Inflammatory macrophage treated with lipopolysaccharide for 4 hours (primary cell): Measurements from ENCODE around the gene AWAT2.

ENCODE experiments used
- DNase-seq: peaks from one replicate; pipeline ENCODE4 v3.0.0-alpha.2; 2020

AWAT2 gene, protein sequence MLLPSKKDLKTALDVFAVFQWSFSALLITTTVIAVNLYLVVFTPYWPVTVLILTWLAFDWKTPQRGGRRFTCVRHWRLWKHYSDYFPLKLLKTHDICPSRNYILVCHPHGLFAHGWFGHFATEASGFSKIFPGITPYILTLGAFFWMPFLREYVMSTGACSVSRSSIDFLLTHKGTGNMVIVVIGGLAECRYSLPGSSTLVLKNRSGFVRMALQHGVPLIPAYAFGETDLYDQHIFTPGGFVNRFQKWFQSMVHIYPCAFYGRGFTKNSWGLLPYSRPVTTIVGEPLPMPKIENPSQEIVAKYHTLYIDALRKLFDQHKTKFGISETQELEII

DNA sequence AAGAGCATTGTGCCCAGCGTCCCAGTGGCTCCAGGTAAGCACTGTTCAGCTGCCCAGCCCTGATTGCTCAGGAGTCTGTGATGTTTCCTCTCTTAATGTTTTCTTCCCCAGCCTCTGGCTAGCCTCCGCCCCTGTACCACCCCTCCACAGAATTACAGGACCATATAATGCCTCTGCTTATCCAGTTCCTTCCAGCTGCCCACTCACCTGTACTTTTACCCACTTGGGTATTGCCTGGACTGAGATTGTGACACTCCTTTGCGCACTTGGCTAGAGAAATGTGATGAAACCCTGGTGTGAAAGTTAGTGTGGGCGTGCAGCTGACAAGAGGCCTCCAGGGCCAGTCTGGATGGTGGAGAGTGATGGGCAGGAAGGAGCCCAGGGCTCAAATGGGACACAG is at the start of gene AWAT2:
Gene AWAT2, minus strand, starts transcription at position 14 of the 400 bp plus-strand sequence. Its CDS starts 6 bp downstream, at position 8.
- peak; percentile 36 for DNase-seq

DNA sequence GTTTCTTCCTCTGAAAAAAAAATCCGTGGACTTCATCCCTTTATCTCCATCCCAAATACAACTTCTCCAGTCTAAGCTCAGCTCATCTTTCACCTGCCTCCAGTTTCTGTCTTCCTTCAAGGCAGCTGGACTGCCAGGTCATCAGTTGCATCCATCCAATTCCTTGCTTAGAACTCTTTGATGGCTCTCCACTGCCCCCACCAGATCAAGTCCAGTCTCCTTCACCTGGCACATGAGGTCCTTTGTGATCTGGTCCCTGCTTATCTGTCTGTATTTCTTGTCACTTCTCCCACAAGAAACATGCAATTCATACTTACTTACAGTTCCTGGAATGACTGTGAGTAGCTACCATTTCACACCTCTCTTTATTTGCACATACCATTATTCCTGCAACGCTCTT is 46.3 kb upstream of the AWAT2 start:
- DNase-seq = no peak

DNA sequence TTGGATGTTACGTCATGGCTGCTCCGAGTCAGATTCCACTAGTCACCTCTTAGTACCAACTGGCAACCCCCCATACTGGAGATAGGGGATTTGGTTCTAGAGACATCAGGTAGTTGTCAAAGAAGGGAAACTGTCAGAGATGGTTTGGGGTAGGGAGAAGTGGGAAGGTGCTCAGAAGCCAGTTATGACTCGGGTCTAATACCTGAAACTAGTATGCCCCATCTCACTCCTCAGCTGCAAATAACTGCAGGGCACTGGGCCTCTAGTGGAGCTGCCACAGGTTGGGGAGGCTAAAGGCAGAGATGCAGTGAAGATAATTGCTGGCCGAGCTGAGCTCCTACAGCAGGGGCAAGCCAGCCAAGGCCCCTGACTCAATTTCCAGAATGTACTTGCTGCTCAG is 42.5 kb upstream of the AWAT2 start:
- no peak for DNase-seq

DNA sequence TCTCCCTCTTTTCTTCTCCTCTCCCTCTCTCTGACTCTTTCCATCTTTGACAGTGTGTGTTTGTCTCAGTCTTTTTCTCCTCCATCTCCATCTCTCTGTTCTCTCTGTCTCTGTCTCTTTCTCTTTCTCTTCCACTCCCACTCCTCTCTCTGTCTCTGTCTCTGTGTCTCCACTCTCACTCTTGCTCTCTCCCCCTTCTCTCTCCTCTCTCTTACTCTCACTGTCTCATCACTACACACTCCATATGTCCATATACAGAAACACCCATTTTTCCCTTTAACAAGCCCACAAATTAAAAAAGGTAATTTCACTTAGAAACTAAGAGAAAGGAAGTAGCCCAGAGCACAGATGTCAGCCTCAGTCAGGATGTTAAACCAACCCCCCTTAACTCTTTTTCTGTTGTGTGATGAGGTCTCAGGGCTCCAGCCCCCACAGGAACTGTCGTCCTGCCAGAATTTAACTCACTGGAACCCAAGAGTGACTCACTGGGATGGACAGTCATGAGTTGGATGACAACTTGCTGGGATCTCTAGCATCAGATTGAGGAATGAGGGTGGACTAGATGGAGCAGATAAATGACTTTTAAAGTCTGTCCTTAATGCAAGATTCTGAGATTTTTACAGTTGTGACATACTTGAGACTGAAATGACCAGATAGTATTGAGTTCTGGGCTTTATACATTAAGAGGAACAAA is 40.0 kb upstream of the AWAT2 start:
- DNase-seq = no peak

DNA sequence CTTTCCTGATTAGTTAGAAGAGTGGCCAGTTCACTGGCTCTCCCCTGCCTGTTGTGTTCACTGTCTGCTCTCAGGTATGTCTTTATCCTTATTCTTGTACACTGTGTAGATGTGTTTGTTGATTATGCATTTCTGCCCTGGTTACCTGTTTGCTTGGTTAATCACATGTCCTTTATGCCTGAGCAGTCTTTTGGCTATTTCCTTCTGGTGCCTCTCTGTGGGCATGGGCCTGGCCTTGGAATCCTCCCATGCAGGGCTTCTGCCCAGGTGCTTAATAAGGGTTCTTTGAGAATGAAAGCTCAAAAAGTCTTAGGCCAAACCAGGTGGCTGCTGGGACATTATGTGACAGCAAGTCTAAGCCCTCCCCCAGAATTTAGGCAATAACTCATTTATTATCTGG is 39.0 kb upstream of the AWAT2 start:
- DNase-seq = no peak

DNA sequence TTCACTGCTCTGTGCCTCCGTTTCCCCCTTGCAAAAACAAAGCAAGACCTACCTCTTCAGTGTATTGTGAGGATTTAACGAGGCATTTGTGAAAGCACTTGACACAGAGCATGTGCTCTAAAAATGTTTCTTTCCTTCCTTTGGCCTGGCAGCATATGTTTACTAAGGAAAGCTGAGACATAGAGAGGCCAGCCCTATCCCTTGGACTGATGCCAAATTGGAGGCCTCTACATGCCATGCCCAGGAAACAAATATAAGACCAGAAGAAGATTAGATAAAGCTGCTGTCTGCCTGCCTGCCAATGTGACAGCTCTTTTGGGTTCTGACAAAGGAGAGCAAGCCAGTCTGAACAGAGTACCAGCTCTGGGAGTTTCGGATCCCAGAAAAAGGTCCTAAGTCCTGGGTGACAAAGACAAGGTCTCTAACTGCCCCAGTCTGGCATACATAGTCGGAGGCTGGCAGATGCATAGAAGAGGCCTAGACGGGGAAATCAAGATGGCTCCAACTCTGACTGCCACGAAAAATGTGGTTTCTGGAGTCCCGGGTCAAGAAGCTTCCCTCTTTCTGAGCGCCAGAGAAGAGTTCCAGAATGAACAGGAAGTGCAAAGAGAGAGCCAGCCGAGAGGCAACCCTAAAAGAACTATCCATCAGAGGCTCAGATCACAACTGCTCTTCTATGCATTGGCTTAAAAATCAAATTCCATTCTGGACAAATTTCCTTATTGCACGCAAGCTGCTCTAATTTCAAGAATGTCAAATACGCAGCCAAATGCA is 38.3 kb upstream of the AWAT2 start:
- no peak for DNase-seq

DNA sequence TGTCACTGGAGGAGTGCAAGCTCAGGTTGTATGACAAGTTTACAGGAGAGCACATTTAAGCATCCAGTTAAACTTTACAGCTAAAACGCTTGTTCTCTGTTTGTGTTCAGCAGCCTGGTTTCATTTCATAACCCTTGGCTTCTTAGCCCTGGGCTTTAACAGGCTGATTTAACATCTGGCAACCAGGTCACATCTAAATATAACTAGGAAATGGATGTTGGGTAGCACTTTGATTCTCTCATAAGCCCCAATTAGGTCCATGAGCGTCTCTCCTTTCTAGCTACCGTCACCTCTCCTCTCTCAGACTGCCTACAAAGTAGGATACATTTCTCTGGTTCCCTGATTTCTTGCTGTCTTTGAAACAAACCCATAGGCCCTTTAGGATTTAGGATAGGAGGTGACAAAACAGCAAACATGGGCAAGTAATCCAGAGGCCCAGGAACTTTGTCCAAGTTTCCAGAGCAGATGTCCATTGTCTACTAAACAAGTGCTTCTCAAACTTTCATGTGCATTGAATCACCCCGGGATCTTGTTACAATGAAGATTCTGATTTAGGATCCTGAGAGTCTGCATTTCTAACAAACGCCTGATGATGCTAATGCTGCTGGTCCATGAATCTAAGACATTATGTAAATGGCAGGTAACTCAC is 35.0 kb upstream of the AWAT2 start:
- DNase-seq = no peak

DNA sequence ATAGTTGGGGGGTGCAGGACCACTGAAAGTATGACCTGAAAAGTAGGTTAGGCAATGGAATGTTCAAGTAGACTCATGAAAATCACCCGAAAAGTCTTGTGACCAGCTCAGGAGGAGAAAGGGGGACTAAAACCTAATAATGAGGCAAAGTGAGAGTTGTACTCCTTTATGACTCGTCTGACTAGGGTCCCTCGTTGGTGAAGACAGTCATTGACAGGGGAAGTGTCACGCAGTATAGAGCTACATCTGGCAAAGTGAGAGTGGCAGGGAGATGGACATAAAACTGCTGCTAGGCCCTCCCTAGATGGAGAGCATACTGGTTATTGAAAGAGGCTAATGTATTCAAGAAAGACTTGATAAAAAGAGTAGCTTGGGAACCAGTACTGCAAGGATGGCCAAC is 33.0 kb upstream of the AWAT2 start:
- no peak for DNase-seq

DNA sequence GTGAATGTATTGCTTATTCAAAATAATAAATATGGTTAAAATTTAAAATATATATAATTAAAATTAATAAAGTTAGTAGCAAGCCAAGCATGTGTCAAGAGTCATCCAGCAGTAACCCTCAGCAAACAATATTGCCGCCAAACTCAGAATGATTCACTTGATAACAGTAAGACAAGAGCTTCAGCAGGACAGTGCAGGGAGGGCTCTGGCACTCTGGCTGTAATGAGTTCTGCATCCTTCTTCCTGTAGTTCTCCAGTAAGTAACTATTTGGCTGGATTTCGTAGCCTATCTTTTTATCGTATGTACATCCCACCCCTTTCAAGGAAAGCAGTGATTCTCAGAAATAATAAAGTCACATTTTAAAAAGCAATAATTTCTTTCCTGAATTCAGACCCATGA is 30.1 kb upstream of the AWAT2 start:
- no peak for DNase-seq

DNA sequence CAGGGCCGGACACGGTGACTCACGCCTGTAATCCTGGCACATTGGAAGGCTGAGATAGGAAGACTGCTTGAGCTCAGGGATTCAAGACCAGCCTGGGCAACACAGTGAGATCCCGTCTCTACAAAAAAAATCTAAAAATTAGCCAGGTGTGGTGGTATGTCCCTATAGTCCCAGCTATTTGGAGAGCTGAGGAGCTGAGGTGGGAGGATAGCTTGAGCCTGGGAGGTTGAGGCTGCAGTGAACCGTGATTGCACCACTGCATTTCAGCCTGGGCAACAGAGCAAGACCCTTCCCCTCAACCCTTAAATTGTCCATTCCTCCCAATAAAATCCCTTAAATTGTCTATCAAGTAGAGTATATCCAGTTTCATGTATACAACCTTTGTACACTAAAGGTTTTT is 29.6 kb upstream of the AWAT2 start:
- DNase-seq = no peak

DNA sequence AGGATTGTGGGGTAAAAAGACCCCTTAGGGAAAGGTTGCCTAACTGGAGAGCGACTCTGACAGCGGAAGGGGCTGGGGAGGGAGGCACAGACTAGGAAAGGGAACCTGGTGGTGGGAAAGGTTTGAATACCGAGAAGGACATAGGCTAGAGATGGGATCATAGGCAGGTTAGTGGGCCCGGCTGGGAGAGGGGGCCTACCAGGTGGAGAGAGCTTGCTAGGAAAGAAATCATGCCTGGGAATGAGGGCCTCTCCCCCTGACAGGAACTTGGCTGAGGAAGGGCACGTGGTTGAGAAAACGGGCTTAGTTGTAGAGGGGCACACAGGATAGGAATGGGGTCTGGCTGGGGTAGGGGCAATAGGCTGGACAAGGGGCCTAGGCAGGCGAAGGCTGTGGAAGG is 16.9 kb upstream of the AWAT2 start:
- no peak for DNase-seq

DNA sequence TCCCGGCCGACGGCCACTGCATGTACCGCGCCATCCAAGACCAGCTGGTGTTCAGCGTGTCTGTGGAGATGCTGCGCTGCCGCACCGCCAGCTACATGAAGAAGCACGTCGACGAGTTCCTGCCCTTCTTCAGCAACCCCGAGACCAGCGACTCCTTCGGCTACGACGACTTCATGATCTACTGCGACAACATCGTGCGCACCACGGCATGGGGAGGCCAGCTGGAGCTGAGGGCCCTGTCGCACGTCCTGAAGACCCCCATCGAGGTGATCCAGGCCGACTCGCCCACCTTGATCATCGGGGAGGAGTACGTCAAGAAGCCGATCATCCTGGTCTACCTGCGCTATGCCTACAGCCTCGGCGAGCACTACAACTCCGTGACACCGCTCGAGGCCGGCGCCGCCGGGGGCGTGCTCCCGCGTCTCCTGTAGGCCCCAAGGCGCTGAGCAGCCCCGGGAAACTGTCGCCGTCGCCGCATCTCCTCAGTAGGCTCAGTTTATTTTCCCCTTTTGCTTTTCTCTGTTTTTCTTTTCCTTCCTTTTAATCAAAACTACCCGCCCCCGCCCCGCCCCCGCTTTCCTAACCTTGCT is 13.3 kb upstream of the AWAT2 start:
- no peak for DNase-seq

DNA sequence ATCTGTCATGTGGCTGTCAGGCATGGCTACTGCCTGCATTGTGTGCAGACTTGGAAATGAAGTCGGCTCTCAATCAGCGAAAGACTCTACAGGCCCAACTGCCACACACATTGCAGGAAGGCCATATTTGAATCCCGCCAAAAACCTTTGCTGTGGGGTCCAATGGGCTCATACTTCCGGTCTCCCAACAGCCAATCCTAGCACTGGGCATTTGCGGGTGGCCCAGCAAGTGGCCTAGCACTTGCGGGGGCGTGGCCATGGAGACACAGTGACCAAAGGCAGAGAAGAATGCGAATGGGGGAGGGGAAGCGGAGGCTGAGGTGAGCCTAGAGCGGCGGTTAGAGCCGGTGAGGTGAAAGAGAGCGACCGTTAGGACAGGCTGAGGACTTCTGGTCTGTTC is 12.3 kb upstream of the AWAT2 start, which contains the start of gene OTUD6A:
Gene OTUD6A, plus strand, starts transcription at position 382 of the 400 bp plus-strand sequence. CDS start 68 bp downstream, outside the sequence.
- no peak for DNase-seq

DNA sequence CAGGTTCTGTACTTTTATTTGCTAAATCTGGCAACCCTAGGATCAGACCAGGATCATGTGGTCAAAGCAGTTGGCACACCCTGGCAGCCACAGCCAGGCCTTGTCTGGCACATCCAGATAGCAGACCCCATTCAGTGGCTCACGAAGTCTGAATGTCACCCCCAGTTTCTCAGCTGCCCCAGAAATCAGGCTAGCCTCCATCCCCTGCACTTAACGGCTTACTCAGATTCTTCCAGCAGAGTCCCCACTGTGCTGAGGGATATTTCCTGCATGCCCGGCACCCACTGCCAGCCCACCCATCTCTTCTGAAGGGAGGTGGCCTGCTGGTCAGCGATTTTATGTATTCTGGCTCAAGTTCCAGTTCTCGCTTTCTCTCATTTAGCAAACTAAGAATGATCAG is 4.7 kb upstream of the AWAT2 start:
- no peak for DNase-seq

DNA sequence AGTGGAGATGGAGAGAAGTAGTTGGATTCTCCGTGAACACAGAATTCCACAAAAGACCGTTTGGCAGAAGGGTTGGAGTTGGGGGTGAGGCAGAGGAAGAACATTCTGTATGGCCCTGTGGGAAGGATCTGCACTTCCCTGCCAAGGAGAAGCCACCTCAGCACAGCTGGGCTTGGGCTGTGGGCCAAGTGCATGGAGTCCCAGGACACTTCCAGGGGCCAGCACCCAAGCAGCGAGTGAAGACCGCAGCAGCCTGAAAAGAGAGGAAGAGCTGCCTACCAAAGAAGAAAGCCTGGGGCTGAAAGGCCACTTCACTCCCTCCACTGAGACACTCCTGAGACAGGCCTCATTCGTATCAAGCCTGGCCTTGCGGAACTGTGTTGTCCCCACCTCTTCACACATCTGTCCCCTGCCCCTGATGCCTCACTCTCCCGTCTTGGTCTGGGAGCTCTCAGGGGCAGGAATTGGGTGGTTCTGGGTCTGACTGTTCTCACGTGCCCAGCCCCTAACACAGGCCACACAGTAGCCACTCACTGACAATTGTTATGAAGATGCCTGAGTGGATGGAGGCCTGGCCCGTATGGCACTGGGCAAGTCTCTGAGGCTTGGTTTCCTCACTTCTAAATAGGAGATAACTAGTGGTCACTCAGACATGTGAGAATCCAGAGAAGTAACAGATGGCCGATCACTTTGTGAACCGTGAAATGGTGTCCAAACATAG is 3.3 kb upstream of the AWAT2 start:
- no peak for DNase-seq

DNA sequence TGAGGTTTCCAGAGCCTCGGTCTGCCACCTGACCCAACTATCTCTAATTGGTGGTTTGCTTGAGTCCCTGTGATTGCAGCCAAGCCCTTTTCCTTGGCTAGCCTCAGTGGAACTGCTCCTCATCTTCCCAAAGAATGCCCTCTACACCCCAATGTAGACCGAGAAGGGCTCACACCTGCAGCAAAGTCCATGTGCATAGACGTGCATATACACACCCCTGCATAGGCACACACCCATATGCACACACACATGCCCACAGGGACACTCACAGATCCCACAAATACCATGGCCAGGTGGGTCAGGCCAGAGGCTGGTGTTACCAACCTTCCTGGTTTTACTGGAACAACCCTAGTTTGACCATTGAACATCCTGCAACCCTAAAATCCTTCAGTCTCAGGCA is 332 bp downstream of the AWAT2 start:
- no peak for DNase-seq

DNA sequence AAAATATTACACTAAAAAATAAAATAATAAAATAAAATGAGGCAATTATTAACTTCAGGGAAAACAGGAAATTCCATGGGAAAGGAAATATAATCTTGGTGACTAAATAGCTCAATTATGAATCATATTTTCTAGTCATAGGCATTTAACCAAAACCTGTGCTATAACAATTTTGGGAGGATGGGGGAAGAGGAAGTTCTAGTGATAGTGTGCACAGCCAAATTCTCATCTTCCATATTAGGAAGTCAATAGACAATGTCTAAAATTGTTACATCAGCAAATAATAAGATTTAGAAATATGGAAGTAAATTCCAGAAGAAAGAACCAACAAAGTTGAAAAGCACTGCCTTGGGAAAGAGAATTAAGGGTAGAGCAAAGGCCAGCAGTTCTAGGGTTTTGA is 2.8 kb downstream of the AWAT2 start:
- no peak for DNase-seq

DNA sequence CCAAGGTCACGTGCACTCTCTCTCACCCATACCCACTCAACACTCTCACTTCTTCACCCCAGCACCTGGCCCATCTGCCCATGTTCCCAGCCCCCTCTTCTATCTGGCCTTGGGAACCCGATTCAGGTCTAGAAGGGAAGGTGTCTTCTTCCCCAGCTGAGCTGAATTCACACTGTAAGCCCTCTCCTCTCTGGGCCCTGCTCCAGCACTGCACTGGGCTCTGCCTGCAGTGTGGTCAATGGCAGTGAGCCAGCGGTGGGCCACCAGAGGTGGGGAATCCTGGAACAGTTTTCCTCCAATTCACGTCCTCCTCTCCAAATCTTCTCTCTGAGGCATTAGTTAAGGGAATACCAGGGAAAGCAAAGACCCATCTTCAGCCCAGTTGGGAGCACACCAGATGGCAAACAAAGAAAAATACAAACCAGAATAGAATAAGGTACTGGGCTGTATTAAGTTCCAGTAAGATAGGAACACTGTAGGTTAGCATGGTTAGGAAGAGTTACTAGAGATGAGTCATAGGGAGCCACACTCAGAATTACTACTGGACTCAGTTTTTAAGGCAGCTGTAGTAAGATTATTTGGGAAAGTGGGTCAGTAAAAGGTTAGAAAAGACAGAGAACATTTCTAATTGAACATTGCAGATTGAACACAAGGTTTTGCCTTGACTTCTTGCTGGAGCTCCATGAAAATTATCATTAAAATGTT is 5.0 kb downstream of the AWAT2 start:
- no peak for DNase-seq

DNA sequence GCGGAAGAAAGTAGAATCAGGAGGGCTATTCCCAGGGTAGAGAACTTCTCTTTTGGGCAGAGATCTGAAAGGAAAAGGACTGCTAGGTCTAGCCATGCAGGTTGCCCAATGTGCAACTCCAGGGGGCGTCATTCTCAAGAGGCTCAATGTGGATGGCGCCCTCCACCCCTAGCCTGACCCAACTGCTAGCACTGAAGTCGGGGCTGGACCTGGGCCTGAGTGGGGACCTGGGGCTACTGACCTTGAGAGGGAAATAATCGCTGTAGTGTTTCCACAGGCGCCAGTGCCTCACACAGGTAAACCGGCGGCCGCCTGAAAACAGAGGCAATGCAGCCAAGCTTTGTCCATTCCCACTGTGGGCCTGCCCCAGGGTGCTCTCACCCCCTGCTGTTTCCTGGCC is 6.1 kb downstream of the AWAT2 start:
- DNase-seq = no peak

DNA sequence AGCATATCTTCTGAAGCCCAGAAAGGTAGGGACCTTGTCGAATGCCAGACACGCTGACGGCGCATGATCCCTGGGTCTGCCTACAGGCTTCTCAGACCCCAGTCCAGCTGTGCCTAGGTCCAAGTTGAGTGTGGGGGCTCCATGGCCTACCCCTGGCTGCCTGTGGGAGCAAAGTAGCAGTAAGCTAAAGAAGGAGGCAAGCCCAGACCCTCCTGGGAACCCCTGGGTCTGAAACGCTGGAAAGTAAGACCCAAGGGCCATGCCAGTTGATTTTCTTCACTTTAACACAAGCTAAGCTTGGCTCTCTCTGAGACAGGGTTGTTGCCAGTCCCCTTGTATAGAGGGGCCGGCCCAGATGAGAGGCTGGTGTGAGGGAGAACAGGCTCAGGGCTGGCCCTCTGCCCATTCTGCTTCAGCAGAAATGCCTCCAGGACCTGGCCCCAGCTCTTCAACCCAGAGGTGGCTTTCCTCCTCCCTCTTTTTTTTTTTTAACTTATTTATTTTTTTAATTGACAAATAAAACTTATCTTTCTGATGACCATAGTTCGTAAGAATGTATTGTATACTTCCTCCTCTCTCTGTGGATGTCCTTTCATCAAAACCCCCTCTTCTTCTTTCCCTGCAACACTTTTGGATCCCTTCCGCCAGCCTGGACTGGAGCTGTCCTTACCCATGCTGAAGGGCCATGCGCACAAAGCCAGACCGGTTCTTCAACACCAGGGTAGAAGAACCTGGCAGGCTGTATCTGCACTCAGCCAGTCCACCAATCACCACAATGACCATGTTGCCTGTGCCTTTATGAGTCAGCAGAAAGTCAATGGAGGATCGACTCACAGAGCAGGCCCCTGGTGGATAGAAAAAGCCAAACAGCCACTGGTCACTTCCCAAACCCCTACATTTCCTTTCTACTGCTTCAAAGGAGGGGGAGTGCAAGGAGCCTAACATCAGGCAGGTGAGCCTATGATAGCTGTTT is 7.1 kb downstream of the AWAT2 start:
- DNase-seq = no peak
